Measurements from ENCODE around the gene SPEM3. TPM values are rescaled to one million over a fixed set of nuclear protein-coding genes. Genes with fewer than 3 reads are reported as not detected.

Gene SPEM3
- total and polyA plus RNA-seq, 5 donors, result not detected

Other genes with a start within 250 kb of the SPEM3 start
Only the 30 nearest of the 39 such genes appear.
- gene CTDNEP1, start 177.1 kb upstream of the SPEM3 start, total RNA-seq, result 100 to 1,000 TPM; 118 to 124 (median 122) TPM
- 80.1 TPM for gene CTDNEP1, start 177.1 kb upstream of the SPEM3 start, polyA plus RNA-seq
- 100 to 1,000 TPM in 1 of 4 donors, 10 to 100 TPM in 3; 37.9 to 100 (median 82.9) TPM for gene ELP5, start 176.6 kb upstream of the SPEM3 start, total RNA-seq
- gene ELP5, start 176.6 kb upstream of the SPEM3 start, polyA plus RNA-seq, result 41.7 TPM
- gene CLDN7, start 166.4 kb upstream of the SPEM3 start, total RNA-seq, result 1 to 10 TPM; 1.8 to 3.4 (median 2.8) TPM
- 2.9 TPM for gene CLDN7, start 166.4 kb upstream of the SPEM3 start, polyA plus RNA-seq
- gene SLC2A4, start 147.1 kb upstream of the SPEM3 start, total RNA-seq, result 100 to 1,000 TPM in 3 of 4 donors, 10 to 100 TPM in 1; 57.6 to 146 (median 103) TPM
- 83.1 TPM for gene SLC2A4, start 147.1 kb upstream of the SPEM3 start, polyA plus RNA-seq
- gene YBX2, start 134.2 kb upstream of the SPEM3 start, total RNA-seq, result 1 to 10 TPM; 1.4 to 3.1 (median 1.8) TPM
- 5.3 TPM for gene YBX2, start 134.2 kb upstream of the SPEM3 start, polyA plus RNA-seq
- gene EIF5A, start 121.2 kb upstream of the SPEM3 start, total RNA-seq, result 100 to 1,000 TPM; 259 to 311 (median 268) TPM
- gene EIF5A, start 121.2 kb upstream of the SPEM3 start, polyA plus RNA-seq, result 301 TPM
- 10 to 100 TPM; 65.0 to 76.1 (median 65.8) TPM for gene GPS2, start 113.5 kb upstream of the SPEM3 start, total RNA-seq
- gene GPS2, start 113.5 kb upstream of the SPEM3 start, polyA plus RNA-seq, result 68.4 TPM
- gene NEURL4, start 99.5 kb upstream of the SPEM3 start, total RNA-seq, result 10 to 100 TPM; 28.3 to 33.4 (median 30.6) TPM
- gene NEURL4, start 99.5 kb upstream of the SPEM3 start, polyA plus RNA-seq, result 23.8 TPM
- 10 to 100 TPM; 15.0 to 26.4 (median 20.8) TPM for gene ACAP1, start 92.3 kb upstream of the SPEM3 start, total RNA-seq
- 8.8 TPM for gene ACAP1, start 92.3 kb upstream of the SPEM3 start, polyA plus RNA-seq
- 1 to 10 TPM; 4.7 to 6.7 (median 6.5) TPM for gene KCTD11, start 76.7 kb upstream of the SPEM3 start, total RNA-seq
- 7.8 TPM for gene KCTD11, start 76.7 kb upstream of the SPEM3 start, polyA plus RNA-seq
- gene TMEM95, start 73.7 kb upstream of the SPEM3 start, total RNA-seq, result not detected
- not detected for gene TMEM95, start 73.7 kb upstream of the SPEM3 start, polyA plus RNA-seq
- 1 to 10 TPM; 2.1 to 3.6 (median 3.4) TPM for gene TNK1, start 47.8 kb upstream of the SPEM3 start, total RNA-seq
- gene TNK1, start 47.8 kb upstream of the SPEM3 start, polyA plus RNA-seq, result 1.7 TPM
- gene PLSCR3, start 34.3 kb upstream of the SPEM3 start, total RNA-seq, result 10 to 100 TPM; 19.8 to 25.0 (median 22.9) TPM
- gene PLSCR3, start 34.3 kb upstream of the SPEM3 start, polyA plus RNA-seq, result 25.9 TPM
- gene TMEM256, start 24.8 kb upstream of the SPEM3 start, total RNA-seq, result 100 to 1,000 TPM in 1 of 4 donors, 10 to 100 TPM in 3; 79.6 to 105 (median 97.3) TPM
- 210 TPM for gene TMEM256, start 24.8 kb upstream of the SPEM3 start, polyA plus RNA-seq
- 10 to 100 TPM; 10.7 to 15.7 (median 14.1) TPM for gene NLGN2, start 21.0 kb upstream of the SPEM3 start, total RNA-seq
- 6.9 TPM for gene NLGN2, start 21.0 kb upstream of the SPEM3 start, polyA plus RNA-seq
- not detected for gene SPEM1, start 8.5 kb upstream of the SPEM3 start, total RNA-seq
- not detected for gene SPEM1, start 8.5 kb upstream of the SPEM3 start, polyA plus RNA-seq
- not detected for gene SPEM2, start 3.2 kb upstream of the SPEM3 start, total RNA-seq
- not detected for gene SPEM2, start 3.2 kb upstream of the SPEM3 start, polyA plus RNA-seq
- gene TMEM102, start 6.6 kb downstream of the SPEM3 start, total RNA-seq, result 1 to 10 TPM; 2.2 to 2.5 (median 2.3) TPM
- 2.1 TPM for gene TMEM102, start 6.6 kb downstream of the SPEM3 start, polyA plus RNA-seq
- gene FGF11, start 10.7 kb downstream of the SPEM3 start, total RNA-seq, result 10 to 100 TPM; 13.9 to 34.8 (median 23.9) TPM
- 31.7 TPM for gene FGF11, start 10.7 kb downstream of the SPEM3 start, polyA plus RNA-seq
- 10 to 100 TPM; 11.4 to 15.6 (median 13.1) TPM for gene CHRNB1, start 16.2 kb downstream of the SPEM3 start, total RNA-seq
- 16.1 TPM for gene CHRNB1, start 16.2 kb downstream of the SPEM3 start, polyA plus RNA-seq
- gene ZBTB4, start 50.8 kb downstream of the SPEM3 start, total RNA-seq, result 10 to 100 TPM; 73.6 to 86.2 (median 82.2) TPM
- gene ZBTB4, start 50.8 kb downstream of the SPEM3 start, polyA plus RNA-seq, result 41.7 TPM
- not detected for gene SLC35G6, start 52.6 kb downstream of the SPEM3 start, total RNA-seq
- not detected for gene SLC35G6, start 52.6 kb downstream of the SPEM3 start, polyA plus RNA-seq
- gene POLR2A, start 55.5 kb downstream of the SPEM3 start, total RNA-seq, result 10 to 100 TPM; 41.9 to 51.4 (median 47.4) TPM
- gene POLR2A, start 55.5 kb downstream of the SPEM3 start, polyA plus RNA-seq, result 22.3 TPM
- gene TNFSF12, start 120.2 kb downstream of the SPEM3 start, total RNA-seq, result 10 to 100 TPM; 42.9 to 52.0 (median 47.5) TPM
- gene TNFSF12, start 120.2 kb downstream of the SPEM3 start, polyA plus RNA-seq, result 58.4 TPM
- 10 to 100 TPM; 14.6 to 19.9 (median 15.7) TPM for gene TNFSF13, start 129.9 kb downstream of the SPEM3 start, total RNA-seq
- gene TNFSF13, start 129.9 kb downstream of the SPEM3 start, polyA plus RNA-seq, result 15.3 TPM
- 10 to 100 TPM; 27.2 to 37.2 (median 34.2) TPM for gene SENP3, start 133.1 kb downstream of the SPEM3 start, total RNA-seq
- 45.2 TPM for gene SENP3, start 133.1 kb downstream of the SPEM3 start, polyA plus RNA-seq
- 10 to 100 TPM; 34.6 to 45.6 (median 44.1) TPM for gene CD68, start 150.8 kb downstream of the SPEM3 start, total RNA-seq
- gene CD68, start 150.8 kb downstream of the SPEM3 start, polyA plus RNA-seq, result 19.4 TPM
- 10 to 100 TPM; 19.3 to 32.7 (median 29.4) TPM for gene MPDU1, start 155.0 kb downstream of the SPEM3 start, total RNA-seq
- 43.7 TPM for gene MPDU1, start 155.0 kb downstream of the SPEM3 start, polyA plus RNA-seq
- gene SOX15, start 161.2 kb downstream of the SPEM3 start, total RNA-seq, result 1 to 10 TPM; 5.4 to 6.2 (median 5.9) TPM
- 7.0 TPM for gene SOX15, start 161.2 kb downstream of the SPEM3 start, polyA plus RNA-seq
- 100 to 1,000 TPM in 1 of 4 donors, 10 to 100 TPM in 3; 78.9 to 109 (median 87.2) TPM for gene FXR2, start 186.0 kb downstream of the SPEM3 start, total RNA-seq
- gene FXR2, start 186.0 kb downstream of the SPEM3 start, polyA plus RNA-seq, result 79.3 TPM

All from right cardiac atrium (tissue), 5 donors.